Measurements from ENCODE around the gene PKP3.
"Not testable (repeated sequence)": the region's sequence is repeated elsewhere in the genome, so short reads cannot be mapped to it uniquely, and the experiment has no call there.

PKP3 gene

DNA sequence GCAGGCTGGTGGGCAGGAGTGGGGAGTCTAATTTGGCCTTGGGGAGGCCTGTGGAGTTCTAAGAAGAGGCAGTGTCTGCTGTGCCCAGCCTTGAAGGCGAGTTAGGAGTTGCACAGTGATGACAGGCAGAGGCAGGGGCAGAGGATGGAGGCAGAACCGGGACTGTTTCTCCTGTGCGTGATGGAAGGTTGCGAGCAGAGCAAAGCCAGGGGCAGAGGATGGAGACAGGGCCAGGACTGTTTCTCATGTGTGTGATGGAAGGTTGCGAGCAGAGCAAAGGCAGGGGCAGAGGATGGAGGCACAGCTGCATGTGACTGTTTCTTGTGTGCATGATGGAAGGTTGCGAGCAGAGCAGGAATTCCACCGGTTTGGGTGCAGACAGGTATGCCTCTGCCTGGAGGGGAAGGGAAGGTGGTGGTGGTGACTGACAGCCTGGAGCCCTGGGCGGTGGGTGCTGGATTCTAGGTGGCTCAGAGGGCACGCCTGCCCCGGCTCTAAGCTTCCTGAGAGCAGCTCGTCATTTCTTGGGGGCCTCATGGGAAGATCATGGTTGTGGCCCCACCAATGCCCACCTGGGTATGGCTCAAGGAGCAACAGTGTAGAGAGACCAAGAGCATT lies 16.0 kb upstream of the PKP3 start:
- DNase-seq: no peak

DNA sequence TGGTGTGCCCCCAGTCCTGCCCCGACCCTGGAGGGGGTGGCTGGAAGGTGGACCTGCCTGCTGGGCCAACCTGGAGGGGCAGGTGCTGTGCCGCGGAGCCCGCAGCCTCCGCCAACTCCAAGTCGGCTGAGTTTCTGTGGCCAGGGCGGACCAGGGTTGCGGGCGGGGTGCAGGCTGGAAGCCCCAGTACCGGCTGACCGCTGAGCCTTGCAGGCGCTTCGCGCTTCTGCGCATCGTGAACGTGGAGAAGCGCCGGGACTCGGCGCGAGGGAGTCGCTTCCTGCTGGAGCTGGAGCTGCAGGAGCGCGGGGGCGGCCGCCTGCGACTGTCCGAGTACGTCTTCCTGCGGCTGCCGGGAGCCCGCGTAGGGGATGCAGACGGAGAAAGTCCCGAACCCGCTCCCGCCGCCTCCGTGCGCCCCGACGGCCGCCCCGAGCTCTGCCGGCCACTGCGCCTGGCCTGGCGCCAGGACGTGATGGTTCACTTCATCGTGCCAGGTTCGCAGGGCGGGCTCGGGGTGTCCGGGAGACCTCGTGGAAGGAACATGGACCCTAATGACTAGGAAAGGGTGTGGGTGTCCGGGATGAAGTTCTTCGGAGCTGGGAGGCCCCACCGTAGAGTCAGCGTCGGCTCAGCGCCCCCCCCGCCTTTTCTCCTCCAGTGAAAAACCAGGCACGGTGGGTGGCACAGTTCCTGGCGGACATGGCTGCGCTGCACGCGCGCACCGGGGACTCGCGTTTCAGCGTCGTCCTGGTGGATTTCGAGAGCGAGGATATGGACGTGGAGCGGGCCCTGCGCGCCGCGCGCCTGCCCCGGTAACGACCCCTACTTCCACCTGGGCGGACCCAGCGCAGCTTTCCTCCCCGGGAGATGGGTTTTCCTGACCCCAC lies 14.6 kb upstream of the PKP3 start:
- no peak for DNase-seq

DNA sequence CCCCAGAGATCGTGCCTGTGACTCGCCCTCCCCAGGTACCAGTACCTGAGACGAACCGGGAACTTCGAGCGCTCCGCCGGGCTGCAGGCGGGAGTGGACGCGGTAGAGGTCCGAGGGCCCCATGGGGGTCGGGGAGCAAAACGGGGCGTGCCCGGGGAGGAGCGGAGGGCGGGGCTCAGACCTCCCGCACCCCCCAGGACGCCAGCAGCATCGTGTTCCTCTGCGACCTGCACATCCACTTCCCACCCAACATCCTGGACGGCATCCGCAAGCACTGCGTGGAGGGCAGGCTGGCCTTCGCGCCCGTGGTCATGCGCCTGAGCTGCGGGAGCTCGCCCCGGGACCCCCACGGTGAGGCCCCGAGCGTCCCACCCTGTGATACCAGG lies 13.9 kb upstream of the PKP3 start:
- no peak for DNase-seq

DNA sequence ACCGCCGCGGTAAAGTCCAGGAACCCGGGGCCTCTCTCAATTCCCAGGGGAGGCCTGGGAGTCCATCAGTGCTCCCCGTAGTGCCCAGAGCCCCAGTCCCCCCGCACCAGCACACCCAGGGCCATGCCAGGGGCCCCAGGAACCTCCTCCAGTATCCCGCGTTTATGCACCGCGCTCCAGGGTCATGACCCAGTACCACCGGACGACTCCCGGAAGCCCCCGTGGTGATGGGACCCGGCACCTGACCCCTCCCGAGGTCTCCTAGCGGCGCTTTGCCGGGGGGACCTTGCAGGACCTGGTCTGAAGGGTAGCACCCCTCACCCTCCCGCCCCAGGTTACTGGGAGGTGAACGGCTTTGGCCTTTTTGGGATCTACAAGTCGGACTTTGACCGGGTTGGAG lies 13.5 kb upstream of the PKP3 start:
- no peak for DNase-seq

DNA sequence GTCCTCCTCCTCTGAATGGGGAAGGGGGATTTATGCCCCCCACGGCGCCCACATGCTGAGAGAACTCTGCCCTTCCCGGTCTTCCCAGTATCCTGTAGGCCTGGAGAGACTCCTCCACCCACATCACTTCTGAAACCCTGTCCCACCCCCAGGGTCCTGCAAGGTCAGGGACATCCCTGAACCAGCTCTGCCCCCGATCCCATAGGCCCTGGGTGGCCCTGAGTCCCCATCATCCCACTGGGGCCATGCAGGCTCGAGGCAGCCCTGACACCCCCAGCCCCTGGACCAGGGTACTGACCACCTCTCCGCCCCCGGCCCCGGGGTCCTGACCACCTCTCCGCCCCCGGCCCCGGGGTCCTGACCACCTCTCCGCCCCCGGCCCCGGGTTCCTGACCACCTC lies 13.0 kb upstream of the PKP3 start:
- DNase-seq: no peak

DNA sequence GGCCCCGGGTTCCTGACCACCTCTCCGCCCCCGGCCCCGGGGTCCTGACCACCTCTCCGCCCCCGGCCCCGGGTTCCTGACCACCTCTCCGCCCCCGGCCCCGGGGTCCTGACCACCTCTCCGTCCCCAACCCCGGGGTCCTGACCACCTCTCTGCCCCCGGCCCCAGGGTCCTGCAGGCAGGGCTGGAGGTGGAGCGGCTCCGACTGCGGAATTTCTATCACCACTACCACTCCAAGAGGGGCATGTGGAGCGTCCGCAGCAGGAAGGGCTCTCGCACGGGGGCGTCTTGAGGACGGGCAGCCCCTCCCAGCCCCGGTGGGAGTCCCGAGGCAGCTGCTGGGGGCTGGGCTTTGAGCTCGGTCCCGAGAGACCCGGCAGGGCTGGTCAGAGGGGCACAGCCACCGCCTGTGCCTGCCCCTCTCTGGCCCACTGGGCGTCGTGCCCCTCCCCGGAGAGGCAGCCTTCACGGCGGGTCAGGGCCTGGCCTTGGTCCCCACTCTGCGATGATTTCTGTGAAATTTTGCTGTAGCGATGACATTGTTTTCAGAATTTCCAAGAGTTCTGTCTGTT lies 12.4 kb upstream of the PKP3 start:
- DNase-seq: no peak

DNA sequence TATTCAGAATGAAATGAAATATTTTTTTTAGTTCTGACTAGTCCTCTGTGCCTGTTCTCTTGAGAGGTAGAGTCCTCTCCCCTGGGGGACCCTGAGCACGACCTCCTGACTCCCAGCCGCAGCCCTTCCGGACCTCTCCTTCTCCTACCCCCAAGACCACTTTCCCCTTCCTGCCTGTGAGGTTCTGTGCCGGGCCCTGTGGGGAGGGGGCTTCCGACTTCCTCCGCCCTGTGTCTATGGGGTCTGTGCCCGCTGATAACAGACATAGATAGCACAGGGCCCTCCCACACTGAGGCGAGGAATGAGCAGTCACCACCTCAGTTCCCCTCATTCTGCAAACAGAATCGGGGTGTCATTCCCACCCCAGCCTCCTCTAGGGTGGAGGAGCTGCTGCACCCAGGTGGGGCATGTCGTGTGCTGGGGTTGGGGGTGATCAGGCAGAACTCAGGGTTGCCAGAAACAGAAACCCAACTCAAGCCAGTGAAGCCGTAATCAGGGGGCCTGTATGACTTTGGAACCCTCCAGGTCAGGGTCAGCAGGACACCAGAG lies 11.9 kb upstream of the PKP3 start:
- no peak for DNase-seq

DNA sequence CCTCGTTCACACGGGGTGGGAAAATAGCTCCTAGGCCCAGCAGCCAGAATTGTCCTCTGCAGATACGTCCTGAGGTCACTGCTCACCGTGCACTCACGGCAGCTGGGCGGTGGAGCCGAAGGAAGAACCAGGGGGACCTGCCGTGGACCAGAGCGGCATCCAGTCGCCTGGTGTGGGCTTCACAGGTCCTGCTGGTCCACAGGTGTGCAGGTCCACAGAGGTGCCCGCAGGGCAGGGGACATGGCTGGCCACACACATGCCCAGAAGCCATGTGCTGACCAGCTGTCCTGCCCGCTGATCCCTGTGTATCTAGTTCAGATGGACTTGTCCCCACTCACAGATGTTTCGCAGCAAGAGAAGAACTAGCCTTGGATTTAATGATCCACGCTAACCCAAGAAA lies 10.6 kb upstream of the PKP3 start:
- DNase-seq: no peak

DNA sequence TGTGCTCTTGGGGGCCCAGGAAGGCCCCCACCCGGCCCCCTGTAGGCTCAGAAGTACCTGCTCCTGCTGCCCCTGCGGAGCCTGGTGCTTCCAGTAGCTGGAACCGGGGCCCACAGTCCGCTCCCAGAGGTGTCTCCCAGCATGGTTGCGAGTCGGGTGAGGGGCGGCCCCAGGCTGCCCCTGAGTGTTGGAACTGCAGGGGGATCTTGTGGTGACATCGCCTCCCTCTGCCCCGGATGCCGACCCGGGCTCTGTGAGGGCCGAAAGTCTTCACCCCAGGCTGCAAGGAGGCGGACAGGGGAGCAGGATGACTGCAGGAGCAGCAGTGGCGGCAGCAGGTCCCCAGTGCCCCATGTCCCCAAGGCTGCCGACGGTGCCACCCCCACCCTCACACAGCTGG lies 9.5 kb upstream of the PKP3 start:
- DNase-seq: no peak

DNA sequence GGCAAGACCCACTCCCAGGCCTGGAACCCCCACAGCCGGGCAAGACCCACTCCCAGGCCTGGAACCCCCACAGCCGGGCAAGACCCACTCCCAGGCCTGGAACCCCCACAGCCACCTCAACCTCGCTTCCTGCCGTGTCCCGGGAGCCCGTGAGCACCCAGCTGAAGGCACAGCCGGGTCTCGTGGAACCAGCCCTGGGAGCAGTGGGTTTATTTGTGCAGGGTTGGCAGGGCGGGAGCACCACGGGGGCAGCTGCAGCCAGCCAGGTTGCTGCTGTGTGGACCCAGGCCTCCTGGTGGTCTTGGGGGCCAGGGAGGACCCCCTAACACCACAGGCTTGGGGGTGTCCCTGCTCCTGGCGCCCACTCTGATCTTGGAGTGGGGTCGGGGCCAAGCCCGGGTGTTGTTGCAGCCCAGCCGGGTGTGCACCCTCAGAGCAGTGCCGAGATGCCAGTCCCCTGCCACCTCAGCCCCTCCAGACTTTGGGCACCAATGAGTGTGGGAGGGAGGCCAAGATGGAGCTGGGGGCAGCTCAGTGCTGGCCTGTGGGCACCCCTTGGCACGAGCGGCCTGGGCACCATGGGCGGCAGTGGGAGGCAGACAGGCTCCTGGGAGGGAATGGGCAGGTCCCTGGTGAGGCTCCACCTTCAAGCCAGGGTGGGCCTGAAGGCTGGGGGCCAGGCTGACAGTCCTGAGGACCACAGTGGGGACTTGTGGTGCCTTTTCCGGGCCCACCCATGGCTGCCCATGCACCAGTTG lies 8.2 kb upstream of the PKP3 start:
- DNase-seq: no peak

DNA sequence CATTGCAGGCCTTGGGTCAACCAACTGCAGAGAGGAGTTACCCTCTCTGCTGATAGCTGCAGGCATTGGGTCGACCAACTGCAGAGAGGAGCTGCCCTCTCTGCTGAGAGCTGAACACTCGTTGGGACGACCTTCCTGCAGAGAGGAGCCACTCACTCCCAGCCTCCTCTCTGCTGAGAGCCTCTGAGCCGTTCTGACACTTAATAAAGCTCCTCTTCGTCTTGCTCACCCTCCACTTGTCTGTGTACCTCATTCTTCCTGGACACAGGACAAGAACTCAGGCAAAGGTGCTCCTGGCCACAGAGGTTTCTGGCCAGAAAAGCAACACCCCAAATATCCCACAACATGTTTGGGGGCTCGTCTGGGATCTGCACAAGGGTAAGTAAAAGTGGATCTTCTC lies 7.5 kb upstream of the PKP3 start:
- no peak for DNase-seq

DNA sequence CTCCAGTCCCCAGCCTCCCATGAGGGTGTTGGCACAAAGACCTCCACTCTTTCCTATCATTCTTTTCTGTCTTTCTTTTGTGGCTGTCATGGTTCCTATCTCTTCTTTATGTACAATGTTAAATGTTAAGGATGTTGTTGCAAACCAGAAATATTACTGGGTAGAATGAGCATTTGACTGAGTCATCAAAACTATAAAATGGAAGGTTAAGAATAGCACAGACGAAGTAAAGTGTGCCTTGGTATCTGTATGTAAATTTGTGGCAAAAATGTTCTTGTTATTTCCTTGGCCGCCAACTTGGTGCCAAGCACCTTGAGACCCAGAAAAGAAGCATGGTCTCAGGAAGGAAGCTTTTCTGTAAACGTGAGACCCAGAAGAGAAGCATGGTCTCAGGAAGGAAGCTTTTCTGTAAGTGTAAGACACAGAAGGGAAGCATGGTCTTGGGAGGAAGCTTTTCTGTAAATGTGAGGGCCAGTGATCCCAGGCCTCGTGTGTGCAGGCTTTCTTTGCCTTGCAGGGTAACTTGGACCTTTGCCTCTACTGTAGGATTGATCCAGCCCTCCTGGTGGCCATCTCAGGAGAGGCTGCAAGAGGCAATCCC lies 6.7 kb upstream of the PKP3 start:
- no peak for DNase-seq

DNA sequence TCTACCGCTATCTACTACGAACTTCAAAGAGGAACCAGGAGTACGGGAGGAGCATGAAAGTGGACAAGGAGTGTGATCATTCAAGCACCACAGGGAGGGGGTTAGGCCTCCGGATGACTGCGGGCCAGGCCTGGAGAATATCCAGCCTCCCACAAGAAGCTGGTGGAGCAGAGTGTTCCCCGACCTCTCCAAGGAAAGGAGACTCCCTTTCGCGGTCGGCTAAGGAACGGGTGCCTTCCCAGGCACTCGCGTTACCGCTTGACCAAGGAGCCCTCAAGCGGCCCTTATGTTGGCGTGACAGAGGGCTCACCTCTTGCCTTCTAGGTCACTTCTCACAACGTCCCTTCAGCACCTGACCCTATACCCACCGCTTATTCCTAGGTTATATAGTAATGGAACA lies 4.6 kb upstream of the PKP3 start:
- not testable (repeated sequence) for DNase-seq

DNA sequence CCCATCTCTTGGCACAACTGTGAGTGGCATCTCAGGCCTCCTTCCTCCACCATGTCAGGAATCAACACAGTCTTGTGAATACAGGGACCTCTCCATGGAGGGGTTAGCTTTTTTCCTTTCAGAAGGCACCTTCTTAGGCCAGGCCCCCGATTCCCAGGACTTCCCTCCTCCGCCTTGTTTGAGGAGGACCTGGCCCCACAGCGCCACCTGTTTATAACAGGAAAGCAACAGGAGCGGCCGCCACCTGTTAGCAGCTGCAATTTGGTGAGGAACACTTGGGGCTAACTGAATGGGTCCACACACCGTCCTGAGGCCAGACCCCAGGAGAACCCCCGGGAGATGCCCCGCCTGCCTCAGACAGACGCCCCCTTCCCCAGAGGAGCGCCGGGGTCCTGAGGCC lies 3.8 kb upstream of the PKP3 start:
- no peak for DNase-seq

DNA sequence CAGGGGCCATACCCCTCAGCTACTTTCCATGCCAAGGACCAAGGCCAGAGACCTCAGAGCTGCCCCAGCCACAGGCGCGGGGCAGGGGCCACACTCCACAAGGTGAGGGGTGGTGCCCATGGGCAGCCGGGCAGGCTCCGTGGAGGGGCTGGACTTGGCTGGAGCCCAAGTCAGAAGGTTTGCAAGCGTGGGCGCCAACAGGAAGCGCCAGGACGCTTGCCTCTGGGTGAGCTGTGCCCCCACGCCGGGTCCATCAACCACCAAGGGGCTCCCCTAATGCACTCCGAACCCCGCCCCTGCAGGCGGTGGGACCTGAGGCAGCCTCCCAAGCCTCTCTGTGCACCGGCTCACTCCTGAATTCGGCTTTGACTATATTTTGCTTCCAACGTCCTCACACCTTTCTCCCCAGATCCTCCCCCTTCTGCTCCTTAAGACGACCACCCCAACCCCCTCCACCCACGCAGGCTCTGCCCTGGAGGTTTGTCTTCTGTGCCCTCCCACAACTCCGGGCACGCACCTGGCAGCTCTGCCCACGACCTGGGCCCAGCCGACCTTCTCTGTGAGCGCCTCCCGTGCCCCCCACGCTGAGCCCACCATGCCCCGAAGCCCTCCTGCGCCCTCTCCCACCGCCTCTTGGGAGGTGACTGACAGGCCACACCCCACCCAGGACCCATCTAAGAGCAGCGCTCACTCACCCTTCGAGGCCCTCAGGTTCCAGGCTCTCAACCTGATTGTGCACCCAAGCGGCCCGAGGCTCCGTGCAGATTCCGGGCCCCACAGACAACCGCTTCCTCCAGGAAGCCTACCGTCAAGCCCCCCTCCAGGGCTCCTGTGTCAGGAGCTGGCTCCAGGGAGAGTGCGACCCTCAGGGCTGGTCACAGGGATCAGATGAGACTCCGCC lies 2.6 kb upstream of the PKP3 start:
- DNase-seq: no peak

DNA sequence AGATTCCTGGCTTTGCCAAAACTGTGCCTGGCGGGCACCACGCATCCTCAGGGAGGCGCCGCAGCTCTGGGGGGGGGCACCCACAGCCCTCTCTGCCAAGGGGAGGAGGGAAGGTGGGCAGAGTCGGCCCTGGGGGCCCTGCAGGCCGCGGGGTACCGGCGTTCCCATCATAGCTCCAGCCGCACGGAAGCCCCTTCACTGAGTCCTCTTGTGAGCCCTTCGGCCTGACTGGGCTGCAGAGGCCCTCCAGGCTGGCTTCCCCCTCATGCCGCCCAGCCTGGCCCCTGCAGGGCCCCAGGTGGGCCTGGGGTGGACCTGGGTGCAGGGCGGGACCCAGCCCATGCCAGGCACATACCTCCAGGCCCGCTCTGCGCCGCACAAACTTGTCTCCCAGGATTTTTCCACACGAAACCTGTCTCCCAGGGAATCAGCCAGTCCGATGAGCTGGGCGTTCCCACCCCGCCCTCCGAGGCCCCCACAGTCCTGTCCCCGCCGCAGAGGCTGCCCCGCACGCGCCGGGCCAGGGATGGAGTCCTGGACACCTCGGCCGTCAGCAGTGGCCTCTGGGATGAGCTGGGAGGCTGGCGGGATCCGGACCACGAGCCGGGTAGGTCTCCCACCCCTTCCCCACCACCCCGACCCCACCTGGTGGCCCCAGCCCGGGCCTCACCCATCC lies 1.8 kb upstream of the PKP3 start:
- no peak for DNase-seq

DNA sequence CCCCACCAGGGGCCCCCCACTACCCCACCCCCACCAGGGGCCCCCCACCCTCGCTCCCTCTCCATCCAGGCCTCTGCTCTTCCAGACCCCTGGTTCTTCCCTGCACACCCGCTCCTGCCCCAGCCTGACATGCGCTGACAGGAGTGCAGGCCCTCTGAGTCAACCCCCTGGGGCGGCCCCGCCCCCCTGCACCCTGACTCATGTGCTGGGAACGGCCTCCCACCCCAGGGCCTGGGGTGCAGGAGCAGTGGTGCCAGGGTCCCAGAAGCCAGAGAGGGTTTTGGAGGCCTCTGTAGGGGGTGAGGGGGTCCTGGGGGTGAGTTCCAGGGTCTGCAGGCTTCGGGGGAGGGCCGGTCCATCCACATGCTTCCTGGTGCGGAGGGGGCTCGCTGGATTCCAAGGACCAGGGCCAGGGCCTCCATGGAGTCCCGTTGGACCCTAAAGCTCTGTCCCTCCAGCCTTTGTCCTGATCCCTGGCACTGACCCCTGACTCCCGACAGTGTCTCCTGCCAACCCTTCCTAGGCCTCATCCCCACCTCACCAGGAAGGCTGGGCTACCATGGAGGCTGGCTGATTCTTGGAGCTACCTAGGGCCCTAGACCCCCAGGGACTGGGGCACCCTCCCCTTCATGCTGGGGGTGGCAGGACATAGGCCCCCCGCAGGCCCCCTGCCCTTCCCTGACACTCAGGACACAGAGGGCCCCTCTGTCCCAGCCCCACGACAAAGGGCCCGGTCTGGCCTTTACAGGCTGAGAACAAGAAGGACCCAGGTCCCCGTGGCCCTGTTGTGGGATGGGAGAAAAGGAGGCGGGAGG lies 583 bp upstream of the PKP3 start:
- DNase-seq: no peak

DNA sequence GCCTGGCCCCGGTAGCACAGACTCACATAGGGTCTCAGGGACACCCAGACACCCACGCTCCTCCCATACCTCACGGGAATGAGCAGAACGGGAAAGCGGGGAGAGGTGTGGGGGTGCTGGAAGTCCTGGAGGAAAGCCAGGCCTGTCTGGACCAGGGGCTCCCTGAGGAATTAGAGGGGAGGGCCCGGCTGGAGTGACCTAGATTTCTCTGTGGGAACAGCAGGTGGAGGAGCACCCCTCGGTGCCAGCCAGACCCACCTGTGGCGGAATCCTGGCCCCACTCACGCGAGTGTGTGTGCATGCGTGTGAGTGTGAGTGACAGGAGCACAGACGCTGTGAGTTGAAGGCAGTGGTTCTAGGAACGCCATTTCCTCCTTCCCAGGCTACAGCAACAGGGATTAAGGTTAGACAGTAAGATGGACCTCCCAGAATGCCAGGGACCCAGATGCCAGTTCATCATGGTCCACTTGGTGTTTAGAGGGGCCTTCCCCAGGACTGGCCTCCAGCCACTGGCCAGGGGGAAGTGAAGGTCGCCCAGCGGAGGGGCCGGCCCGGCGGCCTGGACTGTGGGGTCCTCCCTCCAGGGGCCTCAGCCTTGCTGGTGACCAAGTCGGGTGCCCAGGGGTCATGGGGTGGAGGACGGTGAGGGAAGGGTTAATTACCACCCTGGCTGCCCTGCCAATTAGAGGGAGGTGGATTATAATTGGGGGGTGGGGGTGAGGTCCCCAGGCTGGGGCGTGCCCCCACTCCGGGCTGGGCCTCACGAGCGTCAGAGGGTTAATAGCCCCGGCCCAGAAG lies 1.0 kb downstream of the PKP3 start:
- DNase-seq: no peak

DNA sequence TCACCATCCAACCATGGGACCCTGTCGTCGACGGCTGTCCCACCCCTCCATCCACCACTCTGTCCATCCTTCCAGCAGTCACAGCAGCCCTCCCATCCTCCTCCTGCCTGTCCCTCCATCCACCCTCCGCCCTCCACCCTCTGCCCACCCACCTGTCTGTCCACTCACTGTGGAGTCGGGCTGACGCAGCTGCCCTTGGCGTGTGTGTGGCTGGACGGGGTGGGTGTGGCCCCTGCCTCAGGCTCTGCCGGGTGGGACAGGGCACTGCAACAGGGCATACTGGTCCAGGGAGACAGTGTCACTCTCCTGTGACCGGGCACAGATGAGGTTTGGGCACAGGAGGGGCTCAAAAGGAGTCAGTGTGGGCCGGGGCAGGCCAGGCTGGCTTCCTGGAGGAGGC lies 1.9 kb downstream of the PKP3 start:
- no peak for DNase-seq

All from CD4-positive, alpha-beta T cell treated with Interleukin-12 subunit alpha and Interleukin-12 subunit beta, for 1 hour (primary cell).